ENCODE measurements around the gene HASPIN.

DNA sequence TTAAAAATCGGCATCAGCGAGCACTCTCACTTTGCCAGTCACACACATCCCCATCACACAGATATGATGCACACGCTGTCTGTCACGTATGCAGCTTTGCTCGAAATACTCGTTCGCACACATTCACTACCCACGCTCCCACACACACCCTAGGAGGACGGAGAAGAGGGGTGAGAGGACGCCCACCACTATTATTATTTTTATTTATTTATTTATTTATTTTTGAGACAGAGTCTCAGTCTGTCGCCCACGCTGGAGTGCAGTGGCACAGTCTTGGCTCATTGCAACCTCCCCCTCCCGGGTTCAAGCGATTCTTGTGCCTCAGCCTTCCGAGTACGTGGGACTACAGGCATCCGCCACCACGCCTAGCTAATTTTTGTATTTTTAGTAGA is 30.4 kb downstream of the HASPIN start:
- TF ChIP-seq MXI1 (conservative IDR thresholded peaks at IDR 0.05; ENCODE audit: poor library complexity, severe bottlenecking) (no peak), SMC3 (conservative IDR thresholded peaks at IDR 0.05; ENCODE audit: poor library complexity) (no peak), POLR2AphosphoS5 (IDR thresholded peaks at IDR 0.05) (no peak)
- TF ChIP-seq, protein P1, sequence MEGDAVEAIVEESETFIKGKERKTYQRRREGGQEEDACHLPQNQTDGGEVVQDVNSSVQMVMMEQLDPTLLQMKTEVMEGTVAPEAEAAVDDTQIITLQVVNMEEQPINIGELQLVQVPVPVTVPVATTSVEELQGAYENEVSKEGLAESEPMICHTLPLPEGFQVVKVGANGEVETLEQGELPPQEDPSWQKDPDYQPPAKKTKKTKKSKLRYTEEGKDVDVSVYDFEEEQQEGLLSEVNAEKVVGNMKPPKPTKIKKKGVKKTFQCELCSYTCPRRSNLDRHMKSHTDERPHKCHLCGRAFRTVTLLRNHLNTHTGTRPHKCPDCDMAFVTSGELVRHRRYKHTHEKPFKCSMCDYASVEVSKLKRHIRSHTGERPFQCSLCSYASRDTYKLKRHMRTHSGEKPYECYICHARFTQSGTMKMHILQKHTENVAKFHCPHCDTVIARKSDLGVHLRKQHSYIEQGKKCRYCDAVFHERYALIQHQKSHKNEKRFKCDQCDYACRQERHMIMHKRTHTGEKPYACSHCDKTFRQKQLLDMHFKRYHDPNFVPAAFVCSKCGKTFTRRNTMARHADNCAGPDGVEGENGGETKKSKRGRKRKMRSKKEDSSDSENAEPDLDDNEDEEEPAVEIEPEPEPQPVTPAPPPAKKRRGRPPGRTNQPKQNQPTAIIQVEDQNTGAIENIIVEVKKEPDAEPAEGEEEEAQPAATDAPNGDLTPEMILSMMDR (IDR thresholded peaks at IDR 0.05; ENCODE audit: poor library complexity, severe bottlenecking) = no peak

Data from neural cell (in vitro differentiated cells).